Measurements from ENCODE around the gene DENND1B. TPM values are rescaled to one million over a fixed set of nuclear protein-coding genes. Genes with fewer than 3 reads are reported as not detected.
"Not testable (repeated sequence)": the region's sequence is repeated elsewhere in the genome, so short reads cannot be mapped to it uniquely, and the experiment has no call there.

DENND1B gene
- total RNA-seq, 4 donors from 2014 or later = 1.8 to 37.5 (median 19.5) TPM

DNA sequence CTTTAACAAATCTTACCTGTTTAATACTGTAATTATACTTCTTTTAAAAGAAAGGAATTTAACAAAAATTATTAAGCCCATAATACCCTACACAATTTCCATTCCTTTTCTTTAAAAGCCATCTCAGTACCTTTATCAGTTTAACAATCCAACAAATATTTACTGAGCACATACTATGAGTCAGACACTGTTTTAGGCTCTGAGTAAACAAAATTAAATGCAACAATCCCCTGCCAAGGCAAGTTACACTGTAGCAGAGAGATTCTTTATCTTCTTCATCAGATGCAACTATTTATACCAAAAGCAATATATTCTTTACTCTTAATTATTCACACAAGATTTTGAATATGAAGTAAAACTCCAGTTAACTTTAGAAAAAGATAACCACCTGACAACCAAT is 12.0 kb downstream of the DENND1B start:
- intact Hi-C loops (cut with DNase I; ENCODE audit: low total_unique reads) = no loop called here
- Histone ChIP-seq H3K27ac (no peak overlapping the region), H3K4me1 (no peaks in the 10 kb centered on the region), H3K36me3 (no peaks in the 10 kb centered on the region), H3K27me3 (no peaks in the 10 kb centered on the region), H3K9me3 (no peaks in the 10 kb centered on the region), H3K4me3 (no peak overlapping the region)
- DNase-seq = no peak
- TF ChIP-seq, protein P1, sequence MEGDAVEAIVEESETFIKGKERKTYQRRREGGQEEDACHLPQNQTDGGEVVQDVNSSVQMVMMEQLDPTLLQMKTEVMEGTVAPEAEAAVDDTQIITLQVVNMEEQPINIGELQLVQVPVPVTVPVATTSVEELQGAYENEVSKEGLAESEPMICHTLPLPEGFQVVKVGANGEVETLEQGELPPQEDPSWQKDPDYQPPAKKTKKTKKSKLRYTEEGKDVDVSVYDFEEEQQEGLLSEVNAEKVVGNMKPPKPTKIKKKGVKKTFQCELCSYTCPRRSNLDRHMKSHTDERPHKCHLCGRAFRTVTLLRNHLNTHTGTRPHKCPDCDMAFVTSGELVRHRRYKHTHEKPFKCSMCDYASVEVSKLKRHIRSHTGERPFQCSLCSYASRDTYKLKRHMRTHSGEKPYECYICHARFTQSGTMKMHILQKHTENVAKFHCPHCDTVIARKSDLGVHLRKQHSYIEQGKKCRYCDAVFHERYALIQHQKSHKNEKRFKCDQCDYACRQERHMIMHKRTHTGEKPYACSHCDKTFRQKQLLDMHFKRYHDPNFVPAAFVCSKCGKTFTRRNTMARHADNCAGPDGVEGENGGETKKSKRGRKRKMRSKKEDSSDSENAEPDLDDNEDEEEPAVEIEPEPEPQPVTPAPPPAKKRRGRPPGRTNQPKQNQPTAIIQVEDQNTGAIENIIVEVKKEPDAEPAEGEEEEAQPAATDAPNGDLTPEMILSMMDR (IDR thresholded peaks at IDR 0.05) = no peak
- TF ChIP-seq POLR2A (IDR thresholded peaks at IDR 0.05) = no peak

DNA sequence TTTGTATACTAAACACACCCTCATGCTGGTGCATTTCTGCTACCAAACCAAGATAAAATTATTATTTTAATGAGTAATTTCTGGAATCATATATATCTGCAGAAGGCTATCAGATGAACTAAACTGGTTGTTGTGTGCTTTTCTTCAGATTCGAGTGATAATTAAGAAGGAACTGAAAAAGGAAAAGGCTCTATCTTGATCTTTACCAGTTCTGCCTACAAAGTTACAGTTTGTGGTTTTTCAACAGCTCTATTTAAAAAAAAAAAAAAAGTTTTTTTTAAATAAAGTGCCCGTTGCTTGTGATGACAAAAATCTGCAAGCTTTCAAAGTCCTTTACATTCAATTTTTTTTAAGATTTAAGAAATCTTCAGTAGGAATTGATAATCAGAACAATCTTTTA is 13.6 kb downstream of the DENND1B start:
- DNase-seq = no peak
- Histone ChIP-seq H3K27me3 (no peaks in the 10 kb centered on the region), H3K4me3 (no peak overlapping the region), H3K27ac (no peak overlapping the region), H3K9me3 (no peaks in the 10 kb centered on the region), H3K4me1 (no peaks in the 10 kb centered on the region), H3K36me3 (no peaks in the 10 kb centered on the region)
- TF ChIP-seq POLR2A (IDR thresholded peaks at IDR 0.05) = no peak
- TF ChIP-seq, protein P1 (IDR thresholded peaks at IDR 0.05) = no peak
- intact Hi-C loops (cut with DNase I; ENCODE audit: low total_unique reads) = no loop called here

DNA sequence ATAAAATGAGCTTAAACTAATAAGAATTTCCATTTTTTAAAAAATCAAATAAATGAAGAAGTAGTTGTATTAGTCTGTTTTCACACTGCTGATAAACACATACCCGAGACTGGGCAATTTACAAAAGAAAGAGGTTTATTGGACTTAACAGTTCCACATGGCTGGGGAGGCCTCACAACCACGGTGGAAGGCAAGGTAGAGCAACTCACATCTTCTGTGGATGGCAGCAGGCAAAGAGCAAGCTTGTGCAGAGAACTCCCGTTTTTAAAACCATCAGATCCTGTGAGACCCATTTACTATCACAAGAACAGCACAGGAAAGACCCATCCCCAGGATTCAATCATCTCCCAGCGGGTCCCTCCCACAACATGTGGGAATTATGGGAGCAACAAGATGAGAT is 19.7 kb downstream of the DENND1B start:
- H3K27me3 ChIP-seq; intact Hi-C loops (cut with DNase I; ENCODE audit: low total_unique reads); DNase-seq; H3K36me3 ChIP-seq; H3K4me3 ChIP-seq; H3K4me1 ChIP-seq; H3K9me3 ChIP-seq; H3K27ac ChIP-seq: not testable (repeated sequence)

DNA sequence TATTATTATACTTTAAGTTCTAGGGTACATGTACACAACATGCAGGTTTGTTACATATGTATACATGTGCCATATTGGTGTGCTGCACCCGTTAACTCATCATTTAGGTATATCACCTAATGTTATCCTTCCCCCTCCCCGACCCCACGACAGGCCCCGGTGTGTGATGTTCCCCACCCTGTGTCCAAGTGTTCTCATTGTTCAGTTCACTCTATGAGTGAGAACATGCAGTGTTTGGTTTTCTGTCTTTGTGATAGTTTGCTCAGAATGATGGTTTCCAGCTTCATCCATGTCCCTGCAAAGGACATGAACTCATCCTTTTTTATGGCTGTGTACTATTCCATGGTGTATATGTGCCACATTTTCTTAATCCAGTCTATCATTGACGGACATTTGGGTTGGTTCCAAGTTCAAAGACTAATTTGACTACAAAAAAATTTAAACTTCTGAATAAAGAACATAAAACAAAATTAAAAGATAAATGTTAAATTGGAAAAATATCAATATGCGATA is 22.6 kb downstream of the DENND1B start:
- intact Hi-C loops (cut with DNase I; ENCODE audit: low total_unique reads); H3K9me3 ChIP-seq; H3K4me3 ChIP-seq; H3K27ac ChIP-seq; H3K4me1 ChIP-seq; DNase-seq; H3K27me3 ChIP-seq; H3K36me3 ChIP-seq: not testable (repeated sequence)

DNA sequence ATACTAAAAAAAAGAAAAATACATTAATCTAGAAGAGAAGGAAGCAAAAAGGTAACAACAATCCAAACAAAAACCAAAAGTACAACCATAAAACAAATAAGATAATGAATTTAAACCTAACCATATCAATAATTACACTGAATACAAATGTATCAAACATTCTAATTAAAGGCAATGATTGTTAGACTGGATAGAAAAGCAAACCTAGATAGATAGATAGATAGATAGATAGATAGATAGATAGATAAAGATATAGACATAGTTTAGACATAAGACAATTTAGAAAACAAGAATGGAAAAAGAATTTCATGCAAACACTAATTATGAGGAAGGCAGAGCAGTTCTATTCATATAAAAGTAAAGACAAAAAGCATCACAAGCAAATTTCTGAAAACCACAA is 24.9 kb downstream of the DENND1B start:
- no peaks in the 10 kb centered on the region for H3K9me3 ChIP-seq

DNA sequence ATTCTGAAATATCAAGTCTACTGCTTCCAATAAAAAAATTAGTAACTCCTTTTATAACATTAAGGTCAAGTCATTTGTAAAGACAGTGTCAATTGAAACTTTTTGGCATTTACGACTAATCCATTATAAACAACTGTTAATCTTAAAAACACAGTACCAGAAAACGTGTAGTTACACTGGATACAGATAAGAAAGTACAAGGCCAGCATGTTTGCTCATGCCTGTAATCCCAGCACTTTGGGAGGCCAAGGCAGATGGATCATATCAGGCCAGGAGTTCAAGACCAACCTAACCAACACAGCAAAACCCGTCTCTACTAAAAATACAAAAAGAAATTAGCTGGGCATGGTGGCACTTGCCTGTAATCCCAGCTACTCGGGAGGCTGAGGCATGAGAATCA is 29.4 kb downstream of the DENND1B start:
- no peaks in the 10 kb centered on the region for H3K36me3 ChIP-seq
- no peaks in the 10 kb centered on the region for H3K4me1 ChIP-seq
- DNase-seq = no peak
- TF ChIP-seq, protein P1 (IDR thresholded peaks at IDR 0.05) = no peak
- no peak for TF ChIP-seq POLR2A (IDR thresholded peaks at IDR 0.05)
- intact Hi-C loops (cut with DNase I; ENCODE audit: low total_unique reads) = no loop called here
- no peak overlapping the region for H3K4me3 ChIP-seq
- no peak overlapping the region for H3K27ac ChIP-seq
- H3K27me3 ChIP-seq = no peaks in the 10 kb centered on the region
- H3K9me3 ChIP-seq = no peaks in the 10 kb centered on the region

More for the DNA sequence above, 24.9 kb downstream of the DENND1B start:
- H3K4me1 ChIP-seq = no peaks in the 10 kb centered on the region
- H3K4me3 ChIP-seq = no peak overlapping the region
- H3K36me3 ChIP-seq = no peaks in the 10 kb centered on the region
- TF ChIP-seq, protein P1 (IDR thresholded peaks at IDR 0.05) = no peak
- TF ChIP-seq POLR2A (IDR thresholded peaks at IDR 0.05) = no peak
- DNase-seq = no peak
- no peaks in the 10 kb centered on the region for H3K27me3 ChIP-seq
- no peak overlapping the region for H3K27ac ChIP-seq
- intact Hi-C loops (cut with DNase I; ENCODE audit: low total_unique reads) = no loop called here
